HG03025 (cell line): ENCODE data around the gene NEURL1.

Source experiments
- ATAC-seq: cut with Tn5 transposase; IDR thresholded peaks from one replicate; pipeline ENCODE4 v1.9.1; 2021; ENCODE audit warnings: mild to moderate bottlenecking, moderate library complexity; ENCODE audit not compliant: unreplicated experiment, low FRiP score

The NEURL1 gene

GRCh38 chr10:103578782-103579382 lies 85.4 kb downstream of the NEURL1 start:
- ATAC-seq: no peak

- no peak for ATAC-seq
Measured at GRCh38 chr10:103580011-103580410, 86.5 kb downstream of the NEURL1 start.

DNA sequence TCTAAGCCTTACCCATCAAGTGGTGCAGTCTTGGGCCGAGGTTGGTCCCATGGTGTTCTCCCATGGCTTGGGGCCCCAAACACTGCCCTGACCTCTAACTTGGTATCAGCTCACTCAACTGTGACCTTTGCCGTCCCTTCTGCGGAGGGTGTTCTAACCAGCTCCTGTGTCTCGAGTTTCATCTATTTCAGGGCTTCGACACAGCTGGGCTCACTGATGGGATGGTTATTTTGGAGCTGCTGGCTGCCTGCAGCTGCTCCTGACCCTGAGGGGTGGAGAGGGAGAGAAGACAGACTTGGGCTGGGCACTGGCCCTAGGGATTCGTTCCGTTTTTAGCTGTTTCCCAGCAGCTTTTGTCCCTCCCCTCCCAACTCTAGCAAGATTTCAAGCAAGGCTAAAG lies 86.9 kb downstream of the NEURL1 start:
- no peak for ATAC-seq

DNA sequence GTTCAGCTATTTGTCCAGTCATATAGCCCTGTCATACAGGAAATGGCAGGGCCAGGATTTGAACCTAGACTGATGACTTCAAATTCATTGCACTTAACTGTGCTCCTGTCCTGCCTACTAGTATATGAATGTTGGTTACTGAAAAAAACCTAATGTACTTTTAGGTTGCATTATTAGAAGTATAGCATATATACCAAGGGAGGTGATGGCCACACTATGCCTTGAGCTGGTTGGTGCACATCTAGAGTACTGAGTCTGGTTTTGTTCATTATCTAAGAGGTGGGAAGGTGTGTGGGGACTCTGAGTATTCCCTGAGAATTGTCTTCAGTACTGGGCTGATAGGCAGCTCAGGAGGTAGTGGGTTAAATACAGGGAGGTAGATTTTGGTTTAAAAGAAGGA lies 88.0 kb downstream of the NEURL1 start:
- no peak for ATAC-seq

DNA sequence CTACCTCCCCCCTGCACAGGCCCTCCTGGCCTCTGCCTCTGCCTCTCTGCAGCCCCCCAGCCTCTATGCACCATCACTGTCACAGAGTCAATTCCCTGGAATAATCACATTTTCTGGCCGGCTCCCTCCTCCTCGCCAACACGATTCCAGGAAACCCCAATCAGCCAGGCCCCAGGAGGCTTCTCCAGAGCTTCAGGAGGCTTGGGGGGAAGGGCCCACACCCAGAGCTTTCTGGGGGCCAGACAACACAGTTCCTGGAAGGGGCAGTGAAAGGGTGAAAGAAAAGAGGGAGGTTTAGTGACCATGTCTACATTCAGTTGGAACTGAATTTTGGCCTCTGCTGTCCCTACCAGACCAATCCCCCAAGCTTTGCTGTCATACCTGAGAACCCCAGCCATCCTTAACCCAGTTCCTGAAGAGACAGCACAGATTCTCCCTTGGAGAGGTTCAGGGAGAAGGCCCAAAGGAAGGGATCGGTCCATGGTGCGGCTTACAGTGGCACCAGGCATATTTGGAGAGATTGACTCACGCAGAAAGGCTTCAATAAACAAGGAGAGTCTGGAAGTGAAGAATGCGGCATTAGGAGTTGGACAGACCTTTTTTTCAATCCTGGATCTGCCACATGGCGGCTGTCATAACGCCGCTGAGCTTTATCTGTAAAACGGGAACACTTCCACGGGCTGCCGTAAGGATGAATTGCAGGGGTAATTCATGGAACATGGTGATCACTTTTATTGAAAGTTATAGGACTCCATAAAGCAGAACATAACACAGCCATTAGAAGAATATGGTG lies 89.0 kb downstream of the NEURL1 start:
- no peak for ATAC-seq

- ATAC-seq: no peak
Measured at GRCh38 chr10:103583871-103584215, 90.3 kb downstream of the NEURL1 start.

DNA sequence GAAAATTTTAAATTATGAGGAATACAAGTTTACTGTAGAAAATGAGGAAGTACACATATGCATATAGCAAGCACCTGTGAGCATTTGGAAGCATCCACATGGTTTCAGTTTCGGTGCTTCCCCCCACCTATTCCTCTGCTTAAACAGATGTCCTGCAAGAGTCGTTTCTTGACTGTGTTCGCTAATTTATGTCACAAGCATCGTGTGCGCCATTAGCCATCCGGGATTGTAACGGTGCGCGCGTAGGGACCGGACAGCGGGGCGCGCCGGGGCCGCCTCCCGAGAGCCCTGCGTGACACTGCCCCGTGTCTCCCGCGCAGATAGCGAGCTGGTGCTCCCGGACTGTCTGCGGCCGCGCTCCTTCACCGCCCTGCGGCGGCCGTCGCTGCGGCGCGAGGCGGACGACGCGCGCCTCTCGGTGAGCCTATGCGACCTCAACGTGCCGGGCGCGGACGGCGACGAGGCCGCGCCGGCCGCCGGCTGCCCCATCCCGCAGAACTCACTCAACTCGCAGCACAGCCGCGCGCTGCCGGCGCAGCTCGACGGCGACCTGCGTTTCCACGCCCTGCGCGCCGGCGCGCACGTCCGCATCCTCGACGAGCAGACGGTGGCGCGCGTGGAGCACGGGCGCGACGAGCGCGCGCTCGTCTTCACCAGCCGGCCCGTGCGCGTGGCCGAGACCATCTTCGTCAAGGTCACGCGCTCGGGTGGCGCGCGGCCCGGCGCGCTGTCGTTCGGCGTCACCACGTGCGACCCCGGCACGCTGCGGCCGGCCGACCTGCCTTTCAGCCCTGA lies 90.9 kb downstream of the NEURL1 start:
- ATAC-seq: no peak

DNA sequence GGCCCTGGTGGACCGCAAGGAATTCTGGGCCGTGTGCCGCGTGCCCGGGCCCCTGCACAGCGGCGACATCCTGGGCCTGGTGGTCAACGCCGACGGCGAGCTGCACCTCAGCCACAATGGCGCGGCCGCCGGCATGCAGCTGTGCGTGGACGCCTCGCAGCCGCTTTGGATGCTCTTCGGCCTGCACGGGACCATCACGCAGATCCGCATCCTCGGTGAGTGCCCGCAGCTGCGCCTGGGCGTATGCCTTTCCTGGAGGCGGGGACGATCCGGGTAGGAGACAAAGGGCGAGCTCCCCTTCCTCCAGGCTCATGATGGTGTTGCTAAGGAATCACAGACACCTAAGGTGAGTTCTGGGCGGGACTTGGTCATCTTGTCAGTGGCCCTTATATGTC lies 91.5 kb downstream of the NEURL1 start:
- ATAC-seq: no peak

DNA sequence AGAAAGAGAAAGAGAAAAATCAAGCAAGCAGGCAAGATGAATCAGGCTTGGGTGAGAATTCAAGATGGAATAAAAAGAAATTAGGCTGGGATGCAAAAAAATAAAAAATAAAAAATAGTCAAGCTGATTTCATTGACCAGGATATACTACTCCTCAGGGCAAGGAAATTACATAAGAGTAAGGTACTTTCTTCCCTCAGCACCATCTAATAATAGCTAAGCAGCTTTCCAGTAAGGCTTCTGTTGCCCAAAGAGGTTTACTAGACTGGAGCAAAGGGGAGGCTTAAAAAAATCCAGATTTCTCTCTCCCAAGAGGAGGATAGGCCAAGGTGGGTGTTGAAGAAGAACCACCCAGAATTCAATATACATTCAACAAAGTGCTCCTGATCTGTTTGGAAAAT lies 93.6 kb downstream of the NEURL1 start:
- no peak for ATAC-seq

DNA sequence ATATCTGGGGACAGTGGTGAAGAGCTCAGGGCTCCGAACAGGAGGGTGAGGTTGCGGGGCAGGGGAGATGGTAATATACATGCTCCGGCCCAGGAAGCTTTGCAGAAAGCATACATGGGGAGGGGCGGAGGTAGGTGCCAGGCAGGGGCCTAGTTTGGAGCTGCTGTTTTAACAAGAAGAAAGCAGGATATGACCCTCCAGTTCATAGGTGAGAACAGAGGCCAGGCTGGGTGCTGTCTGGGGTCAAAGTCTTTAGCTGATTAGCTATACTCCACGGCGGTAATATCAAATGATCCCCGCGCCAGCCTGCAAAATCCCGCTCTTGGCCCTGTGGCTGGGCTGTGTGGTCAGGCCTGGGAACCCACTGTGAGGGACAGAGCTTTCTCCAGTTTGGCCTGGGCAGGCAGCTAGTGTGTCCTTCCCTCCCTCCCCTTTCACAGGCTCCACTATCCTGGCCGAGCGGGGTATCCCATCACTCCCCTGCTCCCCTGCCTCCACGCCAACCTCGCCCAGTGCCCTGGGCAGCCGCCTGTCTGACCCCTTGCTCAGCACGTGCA lies 95.6 kb downstream of the NEURL1 start:
- ATAC-seq: no peak

DNA sequence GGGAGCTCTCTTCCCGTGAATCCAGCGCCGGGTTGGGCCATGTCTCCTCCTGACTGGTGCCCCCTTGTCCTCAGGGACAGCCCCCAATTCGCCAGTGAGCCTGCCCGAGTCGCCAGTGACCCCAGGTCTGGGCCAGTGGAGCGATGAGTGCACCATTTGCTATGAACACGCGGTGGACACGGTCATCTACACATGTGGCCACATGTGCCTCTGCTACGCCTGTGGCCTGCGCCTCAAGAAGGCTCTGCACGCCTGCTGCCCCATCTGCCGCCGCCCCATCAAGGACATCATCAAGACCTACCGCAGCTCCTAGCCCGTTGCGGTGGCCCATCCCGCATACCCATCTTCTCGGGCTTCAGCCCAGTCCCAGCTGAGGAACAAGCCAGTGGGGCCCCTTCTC lies 96.6 kb downstream of the NEURL1 start:
- no peak for ATAC-seq

GRCh38 chr10:103590744-103591291 lies 97.3 kb downstream of the NEURL1 start:
- no peak for ATAC-seq

GRCh38 chr10:103592186-103593021 lies 98.9 kb downstream of the NEURL1 start:
- no peak for ATAC-seq

- no peak for ATAC-seq
Measured at GRCh38 chr10:103593022-103593570, 99.6 kb downstream of the NEURL1 start.

- no peak for ATAC-seq
Measured at GRCh38 chr10:103595933-103596726, 102.6 kb downstream of the NEURL1 start.

DNA sequence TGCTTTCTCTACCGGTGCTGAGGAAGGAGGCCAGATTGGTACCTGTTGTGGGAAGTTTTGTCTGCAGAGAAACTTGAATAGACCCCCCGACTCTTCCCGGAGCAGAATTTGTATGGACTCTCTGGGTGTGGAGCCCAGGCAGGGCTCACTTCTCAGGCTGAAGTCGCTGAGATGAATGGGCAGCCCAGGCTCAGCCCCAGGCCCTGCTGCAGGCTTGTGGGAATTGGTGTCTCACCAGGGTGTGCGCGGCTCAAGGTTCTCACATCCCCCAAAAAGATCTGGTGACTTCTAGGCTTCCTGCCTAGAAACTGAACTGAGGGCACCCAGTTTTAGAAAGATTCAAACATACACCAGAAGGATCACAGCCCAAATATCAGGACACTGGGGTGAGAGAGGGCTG lies 103.5 kb downstream of the NEURL1 start:
- ATAC-seq: no peak

DNA sequence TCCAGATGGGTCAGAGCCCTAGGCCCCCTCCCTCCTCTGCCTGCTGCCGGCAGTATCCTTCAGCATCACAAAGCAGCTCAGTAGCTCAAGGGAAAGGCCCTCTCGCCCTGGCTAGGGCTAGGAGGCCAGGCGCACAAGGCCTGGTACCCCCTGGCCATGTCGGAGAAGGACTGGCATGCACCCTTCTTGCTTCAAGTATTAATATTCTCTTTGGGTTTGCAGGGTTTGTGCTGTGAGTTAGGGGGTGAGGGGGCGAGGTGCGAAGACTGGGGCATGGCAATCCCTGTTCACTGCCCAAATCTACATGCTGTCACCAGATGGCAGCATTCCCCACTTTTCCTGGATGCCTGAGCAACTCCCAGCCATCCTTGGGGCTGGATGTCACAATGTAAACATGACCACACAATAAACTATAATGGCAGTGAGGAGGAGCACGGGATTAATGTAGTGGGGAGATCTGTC lies 105.2 kb downstream of the NEURL1 start:
- ATAC-seq: no peak

- no peak for ATAC-seq
Measured at GRCh38 chr10:103599211-103599610, 105.7 kb downstream of the NEURL1 start.

DNA sequence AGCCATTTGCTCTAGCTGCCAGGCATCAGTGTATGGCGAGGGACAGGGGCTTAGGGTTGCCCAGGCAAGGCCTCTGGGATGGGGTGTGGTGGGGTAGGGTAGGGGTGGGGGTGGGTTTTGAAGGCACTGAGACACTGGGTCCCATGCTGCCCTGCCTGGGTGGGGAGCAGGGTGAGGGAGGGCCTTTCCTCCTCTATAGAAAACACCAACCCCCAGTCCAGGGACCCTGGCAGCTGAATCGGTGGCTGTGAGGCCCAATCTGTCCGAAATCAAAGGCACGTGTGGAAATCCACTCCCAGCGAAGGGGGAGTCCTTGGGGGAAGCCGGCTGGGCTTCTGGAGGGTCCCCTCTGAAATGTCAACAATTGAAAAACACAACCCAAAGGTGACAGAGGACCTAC lies 106.4 kb downstream of the NEURL1 start:
- ATAC-seq: no peak
